ENCODE data around the gene KDM2B.

KDM2B gene

DNA sequence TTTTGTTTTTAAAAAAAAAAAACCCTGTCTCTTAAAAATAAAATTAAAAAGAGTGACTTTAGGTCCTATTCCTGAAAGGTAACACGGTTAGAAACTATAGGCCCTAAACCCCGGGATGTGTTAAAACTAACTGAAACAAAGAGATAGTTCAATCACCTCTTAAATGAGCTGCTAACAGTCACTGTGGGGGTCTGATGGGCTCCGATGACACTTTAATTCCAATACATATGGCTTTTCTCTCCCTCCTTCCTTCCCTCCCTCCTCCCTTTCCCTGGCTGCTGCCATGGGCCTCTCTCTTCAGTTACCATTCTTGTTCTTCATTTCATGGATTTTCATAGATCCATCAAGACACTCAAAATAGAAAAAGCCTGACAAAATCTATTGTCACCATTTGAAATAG, 104.3 kb downstream of the KDM2B start:
- DNase-seq (ENCODE audit: low spot score in 2 of 2): no peak
- H3K9me3 ChIP-seq: no peaks in the 10 kb centered on the region

DNA sequence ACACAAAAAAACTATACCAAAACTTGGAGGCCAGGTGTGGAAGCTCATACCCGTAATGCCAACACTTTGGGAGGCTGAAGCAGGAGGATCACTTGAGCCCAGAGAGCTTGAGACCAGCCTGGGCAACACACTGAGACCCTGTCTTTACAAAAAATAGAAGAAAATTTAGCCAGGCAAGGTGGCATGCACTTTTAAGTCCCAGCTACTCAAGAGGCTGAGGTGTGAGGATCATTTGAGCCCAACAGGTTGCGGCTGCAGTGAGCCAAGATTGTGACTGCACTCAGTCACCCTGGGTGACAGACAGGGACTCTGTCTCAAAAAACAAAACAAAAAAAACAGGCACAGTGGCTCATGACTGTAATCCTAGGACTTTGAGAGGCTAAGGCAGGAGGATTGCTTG, 105.5 kb downstream of the KDM2B start:
- Histone ChIP-seq H3K4me1 (no peaks in the 10 kb centered on the region), H3K27me3 (ENCODE audit: low read depth) (no peaks in the 10 kb centered on the region), H3K4me3 (no peak overlapping the region), H3K36me3 (replicated peaks) (no peaks in the 10 kb centered on the region), H3K9me3 (no peaks in the 10 kb centered on the region)
- in situ Hi-C loops (cut with MboI; ENCODE audit: low sequenced_read_pairs): no loop called here
- DNase-seq (ENCODE audit: low spot score in 2 of 2): no peak

More for the DNA sequence above, 104.3 kb downstream of the KDM2B start:
- Histone ChIP-seq H3K4me1 (no peaks in the 10 kb centered on the region), H3K27me3 (ENCODE audit: low read depth) (no peaks in the 10 kb centered on the region), H3K36me3 (replicated peaks) (no peaks in the 10 kb centered on the region), H3K4me3 (no peak overlapping the region)
- in situ Hi-C loops (cut with MboI; ENCODE audit: low sequenced_read_pairs): no loop called here

DNA sequence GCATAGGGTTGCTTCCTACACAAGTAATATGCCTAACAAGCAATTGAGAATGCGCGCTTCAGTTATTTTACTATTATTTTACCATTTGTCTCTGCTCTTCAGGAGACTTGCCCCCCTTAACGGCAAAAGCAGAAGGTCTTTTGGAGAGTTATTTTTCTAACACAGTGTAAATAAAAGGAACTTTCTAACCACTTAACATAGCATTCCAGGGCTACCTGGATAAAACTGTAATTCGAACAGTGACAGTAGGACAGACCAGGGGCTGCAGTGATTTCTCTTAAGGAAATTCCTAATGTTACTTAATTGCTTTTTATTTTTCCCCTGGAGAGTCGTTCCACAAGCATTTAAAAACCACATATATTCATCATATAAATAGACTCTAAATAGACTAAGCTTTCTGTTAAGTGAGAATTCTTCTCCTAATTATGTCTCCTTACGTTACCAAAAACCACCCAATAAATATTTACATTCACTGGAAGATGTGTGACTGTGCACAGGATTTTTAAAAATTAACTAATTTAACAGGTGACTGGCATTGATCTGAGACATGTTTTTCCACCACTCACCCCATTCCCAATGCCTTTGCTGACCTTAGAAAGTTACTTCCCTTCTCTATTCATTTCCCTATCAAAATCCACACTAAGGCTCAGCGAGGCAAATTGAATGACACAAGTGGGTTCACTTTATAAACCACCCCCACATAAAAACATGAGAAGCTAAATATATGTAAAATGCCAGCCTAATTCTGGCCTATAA, 108.5 kb downstream of the KDM2B start:
- H3K9me3 ChIP-seq: no peaks in the 10 kb centered on the region
- no peak for DNase-seq (ENCODE audit: low spot score in 2 of 2)
- H3K27me3 ChIP-seq (ENCODE audit: low read depth): no peaks in the 10 kb centered on the region
- H3K36me3 ChIP-seq (replicated peaks): 0 out of 2 replicates have a peak, but pooled peaks cover 4% of the 10 kb centered on the region
- H3K4me3 ChIP-seq: no peak overlapping the region
- peaks cover 6% of the 10 kb centered on the region; the same call in 1 of the 2 replicates for H3K4me1 ChIP-seq
- in situ Hi-C loops (cut with MboI; ENCODE audit: low sequenced_read_pairs): no loop called here

DNA sequence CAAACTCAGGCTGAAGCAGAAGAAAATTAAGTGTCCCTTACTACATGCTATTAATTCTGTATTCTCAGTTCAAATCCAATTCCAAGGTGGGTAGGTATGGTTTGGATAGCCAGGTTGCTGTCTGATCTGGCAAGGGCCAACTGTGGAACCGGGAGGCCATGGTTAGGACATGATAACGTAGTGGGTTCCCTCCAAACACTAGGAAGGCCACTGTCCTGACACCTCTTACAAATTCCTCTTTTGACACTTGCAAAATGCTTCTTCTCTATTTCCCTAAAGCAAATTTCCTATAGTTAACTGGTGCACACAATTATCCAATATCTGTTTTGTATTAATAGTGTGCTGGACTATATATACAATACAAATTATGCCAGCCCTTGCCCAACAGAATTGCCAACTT, 110.1 kb downstream of the KDM2B start:
- Histone ChIP-seq H3K4me3 (no peak overlapping the region), H3K27me3 (ENCODE audit: low read depth) (no peaks in the 10 kb centered on the region), H3K9me3 (no peaks in the 10 kb centered on the region), H3K36me3 (replicated peaks) (0 out of 2 replicates have a peak, but pooled peaks cover 4% of the 10 kb centered on the region), H3K4me1 (peaks cover 10% of the 10 kb centered on the region)
- no peak for DNase-seq (ENCODE audit: low spot score in 2 of 2)
- in situ Hi-C loops (cut with MboI; ENCODE audit: low sequenced_read_pairs): no loop called here

DNA sequence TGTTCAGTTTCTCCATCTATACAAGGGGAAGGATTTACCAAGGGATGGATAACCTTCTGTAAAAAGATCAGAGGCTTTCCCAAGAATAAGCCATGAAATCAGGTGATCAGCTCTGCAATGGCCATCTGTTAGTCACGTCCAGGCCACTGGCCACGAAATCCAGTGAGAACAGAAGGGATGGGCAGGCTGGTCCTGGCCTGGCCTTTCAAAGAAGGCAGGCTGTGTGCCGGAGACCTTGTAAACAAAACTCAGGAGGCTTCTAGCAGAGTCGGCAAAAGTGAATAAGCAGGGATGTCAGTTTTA, 112.4 kb downstream of the KDM2B start:
- Histone ChIP-seq H3K36me3 (replicated peaks) (peaks cover 13% of the 10 kb centered on the region; the same call in 1 of the 2 replicates), H3K9me3 (no peaks in the 10 kb centered on the region), H3K4me3 (no peak overlapping the region), H3K4me1 (peaks cover 14% of the 10 kb centered on the region), H3K27me3 (ENCODE audit: low read depth) (no peaks in the 10 kb centered on the region)
- in situ Hi-C loops (cut with MboI; ENCODE audit: low sequenced_read_pairs): no loop called here
- no peak for DNase-seq (ENCODE audit: low spot score in 2 of 2)

DNA sequence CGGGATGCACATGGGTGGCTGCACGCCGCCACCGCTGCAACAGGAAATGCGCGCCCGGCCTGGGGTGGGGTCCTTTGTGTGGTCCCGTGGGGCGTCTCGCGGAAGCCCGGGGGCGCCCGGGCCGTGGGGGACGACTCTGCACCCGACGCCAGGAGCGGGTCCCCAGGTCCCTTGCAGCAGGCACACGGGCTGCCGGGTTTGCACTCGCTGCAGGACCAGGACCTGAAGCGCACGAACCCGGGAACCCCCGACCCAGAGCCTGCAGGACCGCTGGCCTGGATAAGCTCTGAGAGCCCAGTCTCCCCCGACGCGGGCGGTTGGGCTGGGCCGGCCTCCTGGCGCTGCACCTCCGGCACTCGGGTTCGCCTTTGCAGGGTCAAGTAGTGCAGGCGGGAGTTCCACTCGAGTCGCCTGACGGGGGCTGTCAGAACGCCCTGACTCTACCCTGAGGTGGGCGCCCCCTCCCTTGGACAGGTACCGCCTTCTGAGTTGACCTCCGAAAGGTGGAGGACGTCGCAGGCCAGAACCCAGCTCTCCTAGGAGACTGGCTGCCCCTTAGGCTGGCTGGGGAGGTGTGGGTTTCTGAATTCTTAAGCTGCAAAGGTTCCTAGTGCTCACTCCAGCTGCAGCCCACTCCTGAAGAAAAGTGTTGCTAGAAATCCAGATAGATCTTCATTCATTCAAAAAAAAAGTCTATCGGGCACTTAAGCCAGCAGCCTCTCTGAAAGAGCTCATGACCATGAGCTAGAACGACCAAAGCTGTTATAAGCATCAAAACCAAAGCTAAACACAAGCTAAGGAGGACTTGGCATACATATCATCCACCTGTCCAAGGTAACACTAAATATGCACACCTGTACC, 113.0 kb downstream of the KDM2B start:
- DNase-seq (ENCODE audit: low spot score in 2 of 2): peak in 1 of 2 experiments; percentile 55
- H3K4me1 ChIP-seq: peaks cover 14% of the 10 kb centered on the region
- in situ Hi-C loops (cut with MboI; ENCODE audit: low sequenced_read_pairs): no loop called here

DNA sequence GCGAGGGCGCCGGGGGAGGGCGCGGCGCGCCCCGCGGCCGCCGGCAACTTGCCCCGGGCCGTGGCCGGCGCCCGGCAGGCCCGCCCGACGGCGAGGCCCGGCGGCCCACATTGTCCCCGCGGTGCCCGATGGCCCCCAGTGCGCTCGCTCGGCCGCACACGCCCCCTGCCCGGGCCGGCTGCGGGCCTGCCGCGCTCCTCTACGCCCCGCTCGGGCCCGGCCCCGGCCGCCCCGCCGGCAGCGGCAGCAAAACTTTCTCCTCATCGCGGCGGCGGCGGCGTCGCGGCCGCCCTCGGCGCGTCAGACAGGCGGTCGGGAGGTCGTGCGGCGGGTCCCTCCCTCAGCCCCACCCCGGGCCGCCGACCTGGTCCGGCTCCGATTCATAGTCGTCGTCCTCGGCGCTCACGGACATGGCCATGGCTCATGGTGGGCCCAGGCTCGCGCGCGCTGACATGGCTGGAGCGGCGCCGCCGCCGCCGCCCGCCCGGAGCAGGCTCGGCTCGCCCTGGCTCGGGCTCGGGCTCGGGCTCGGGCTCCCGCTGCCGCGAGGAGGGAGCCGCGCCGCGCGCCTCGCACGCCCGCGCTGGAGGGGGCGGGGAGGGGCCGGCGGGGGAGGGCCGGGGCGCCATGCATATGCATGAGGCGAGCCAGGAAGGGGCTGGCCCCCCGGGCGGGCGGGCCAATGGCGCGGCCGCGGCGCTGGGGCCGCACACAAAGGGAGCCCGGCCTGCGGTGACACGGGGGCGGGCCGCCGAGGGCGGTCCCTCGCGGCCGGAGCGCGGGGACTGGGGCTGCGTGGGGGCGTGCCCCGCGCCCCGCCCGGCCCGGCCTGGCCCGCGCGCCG, 113.8 kb downstream of the KDM2B start:
- in situ Hi-C loops (cut with MboI; ENCODE audit: low sequenced_read_pairs): no loop called here
- H3K36me3 ChIP-seq (replicated peaks): peaks cover 13% of the 10 kb centered on the region; the same call in 1 of the 2 replicates
- H3K4me1 ChIP-seq: peaks cover 14% of the 10 kb centered on the region
- peak overlapping the region; percentile 53 for H3K4me3 ChIP-seq
- no peaks in the 10 kb centered on the region for H3K27me3 ChIP-seq (ENCODE audit: low read depth)
- DNase-seq (ENCODE audit: low spot score in 2 of 2): peak; percentile 88 to 92
- no peaks in the 10 kb centered on the region for H3K9me3 ChIP-seq

More for the DNA sequence above, 113.0 kb downstream of the KDM2B start:
- no peaks in the 10 kb centered on the region for H3K27me3 ChIP-seq (ENCODE audit: low read depth)
- H3K36me3 ChIP-seq (replicated peaks): peaks cover 13% of the 10 kb centered on the region; the same call in 1 of the 2 replicates
- H3K4me3 ChIP-seq: peak overlapping the region; percentile 53
- H3K9me3 ChIP-seq: no peaks in the 10 kb centered on the region

DNA sequence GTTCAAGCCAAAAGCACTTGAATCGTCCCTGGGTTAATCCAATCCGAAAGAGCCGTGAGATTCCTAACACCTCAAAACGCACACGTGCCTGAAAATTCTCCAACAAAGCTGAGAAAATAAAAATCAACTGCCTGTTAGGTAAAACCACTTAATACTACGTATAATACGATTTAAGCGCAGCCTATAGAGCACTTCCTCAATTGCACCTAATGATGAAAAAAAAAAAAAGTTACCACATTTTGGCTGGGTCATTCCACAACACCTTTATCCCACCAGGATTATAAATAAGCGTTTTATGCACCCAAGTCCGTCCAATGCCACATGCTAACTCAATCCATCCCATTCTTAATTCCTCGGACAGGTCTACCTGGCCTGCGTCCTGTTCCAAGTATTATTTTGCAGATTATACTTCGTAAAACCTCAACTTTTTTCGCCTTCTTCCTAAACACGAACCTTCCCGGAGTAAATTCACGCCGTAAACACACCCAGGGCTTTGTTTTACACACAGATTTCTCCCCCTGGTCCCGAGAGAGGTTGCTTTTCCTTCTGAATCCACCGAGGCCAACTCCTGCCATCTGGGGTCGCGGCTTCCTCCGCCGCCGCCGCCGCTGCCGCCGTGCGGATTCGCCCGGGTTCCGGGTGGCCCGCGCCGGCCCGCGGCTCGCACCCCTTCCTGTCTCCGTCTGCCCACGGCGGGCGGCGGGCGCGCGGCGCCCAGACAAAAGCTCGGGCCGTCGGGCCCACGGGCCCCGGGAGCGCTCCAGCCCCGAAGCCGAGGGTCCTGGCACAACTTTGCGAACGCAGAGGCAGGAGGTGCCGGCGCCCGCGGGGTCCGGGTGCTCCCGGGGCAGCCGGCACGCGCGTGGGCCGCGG, 114.7 kb downstream of the KDM2B start:
- H3K9me3 ChIP-seq: no peaks in the 10 kb centered on the region
- peaks cover 13% of the 10 kb centered on the region; the same call in 1 of the 2 replicates for H3K36me3 ChIP-seq (replicated peaks)
- DNase-seq (ENCODE audit: low spot score in 2 of 2): peak in 1 of 2 experiments; percentile 45
- peak overlapping the region; percentile 47 for H3K4me3 ChIP-seq
- no peaks in the 10 kb centered on the region for H3K27me3 ChIP-seq (ENCODE audit: low read depth)
- in situ Hi-C loops (cut with MboI; ENCODE audit: low sequenced_read_pairs): no loop called here
- H3K4me1 ChIP-seq: peaks cover 14% of the 10 kb centered on the region

DNA sequence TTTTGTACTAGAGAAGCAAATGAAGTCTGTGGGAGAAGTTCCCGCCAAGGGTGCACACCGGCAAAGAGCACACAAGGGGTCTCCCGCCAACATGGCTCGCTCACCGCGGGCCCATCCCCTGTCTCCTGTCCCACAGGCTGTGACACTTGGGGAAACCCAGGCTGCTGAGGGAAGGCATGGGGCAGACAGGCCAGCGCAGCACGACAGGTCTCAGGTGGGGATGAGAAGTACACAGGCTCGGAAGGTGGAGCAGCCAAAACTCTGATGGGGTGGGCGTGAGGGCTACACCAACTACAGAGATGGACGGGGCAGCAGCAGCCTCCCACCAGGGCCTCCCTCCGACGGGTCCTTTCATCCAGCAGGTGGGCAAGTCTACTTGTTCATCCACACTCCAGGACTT, 116.5 kb downstream of the KDM2B start:
- in situ Hi-C loops (cut with MboI; ENCODE audit: low sequenced_read_pairs): no loop called here
- H3K4me1 ChIP-seq: peaks cover 14% of the 10 kb centered on the region
- no peaks in the 10 kb centered on the region for H3K27me3 ChIP-seq (ENCODE audit: low read depth)
- H3K36me3 ChIP-seq (replicated peaks): peaks cover 13% of the 10 kb centered on the region; the same call in 1 of the 2 replicates
- no peak for DNase-seq (ENCODE audit: low spot score in 2 of 2)
- H3K9me3 ChIP-seq: no peaks in the 10 kb centered on the region
- no peak overlapping the region for H3K4me3 ChIP-seq

DNA sequence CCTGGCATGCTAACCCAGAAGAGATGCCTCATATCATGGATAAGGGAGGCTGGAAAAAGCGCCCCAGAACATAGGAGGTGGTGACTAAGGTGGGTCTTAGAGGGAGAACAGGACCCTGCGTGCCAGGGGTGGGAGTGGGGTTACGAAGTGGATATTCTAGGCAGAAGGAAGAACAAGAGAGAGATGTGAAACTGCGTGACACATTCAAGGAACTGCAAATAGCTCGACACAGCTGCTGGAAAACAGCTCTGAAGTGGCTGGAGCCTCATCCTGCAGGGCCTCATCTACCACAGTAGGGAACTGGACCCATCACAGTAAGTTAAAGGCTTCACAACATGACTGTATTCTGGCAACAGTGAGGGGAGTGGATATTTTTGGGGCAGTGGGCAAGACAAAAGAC, 119.8 kb downstream of the KDM2B start:
- Histone ChIP-seq H3K9me3 (no peaks in the 10 kb centered on the region), H3K36me3 (replicated peaks) (peaks cover 9% of the 10 kb centered on the region; the same call in 1 of the 2 replicates), H3K4me3 (no peak overlapping the region), H3K27me3 (ENCODE audit: low read depth) (no peaks in the 10 kb centered on the region), H3K4me1 (peaks cover 6% of the 10 kb centered on the region)
- in situ Hi-C loops (cut with MboI; ENCODE audit: low sequenced_read_pairs): no loop called here
- no peak for DNase-seq (ENCODE audit: low spot score in 2 of 2)

DNA sequence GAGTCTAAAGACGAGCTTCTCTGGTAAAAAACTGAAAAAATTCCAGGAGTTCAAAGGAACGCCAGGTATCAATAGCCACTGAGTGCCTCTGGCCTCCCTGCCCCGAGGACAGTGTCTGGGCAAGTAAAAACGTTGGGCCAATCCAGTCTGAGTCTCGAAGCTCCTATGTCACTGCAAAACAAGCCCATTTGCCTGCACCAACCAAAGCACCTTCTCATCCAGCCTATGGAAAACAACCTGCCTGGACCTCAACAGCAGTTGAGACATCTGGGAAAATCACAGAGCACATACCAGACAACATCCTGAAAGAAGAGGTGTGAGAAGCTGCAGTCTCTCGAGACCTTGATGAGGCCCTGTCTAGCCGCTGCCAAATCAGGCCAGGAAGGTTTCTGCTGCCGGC, 124.3 kb downstream of the KDM2B start:
- H3K4me3 ChIP-seq: no peak overlapping the region
- H3K9me3 ChIP-seq: no peaks in the 10 kb centered on the region
- H3K36me3 ChIP-seq (replicated peaks): peaks cover 15% of the 10 kb centered on the region
- DNase-seq (ENCODE audit: low spot score in 2 of 2): no peak
- H3K27me3 ChIP-seq (ENCODE audit: low read depth): no peaks in the 10 kb centered on the region
- no peaks in the 10 kb centered on the region for H3K4me1 ChIP-seq
- in situ Hi-C loops (cut with MboI; ENCODE audit: low sequenced_read_pairs): no loop called here

DNA sequence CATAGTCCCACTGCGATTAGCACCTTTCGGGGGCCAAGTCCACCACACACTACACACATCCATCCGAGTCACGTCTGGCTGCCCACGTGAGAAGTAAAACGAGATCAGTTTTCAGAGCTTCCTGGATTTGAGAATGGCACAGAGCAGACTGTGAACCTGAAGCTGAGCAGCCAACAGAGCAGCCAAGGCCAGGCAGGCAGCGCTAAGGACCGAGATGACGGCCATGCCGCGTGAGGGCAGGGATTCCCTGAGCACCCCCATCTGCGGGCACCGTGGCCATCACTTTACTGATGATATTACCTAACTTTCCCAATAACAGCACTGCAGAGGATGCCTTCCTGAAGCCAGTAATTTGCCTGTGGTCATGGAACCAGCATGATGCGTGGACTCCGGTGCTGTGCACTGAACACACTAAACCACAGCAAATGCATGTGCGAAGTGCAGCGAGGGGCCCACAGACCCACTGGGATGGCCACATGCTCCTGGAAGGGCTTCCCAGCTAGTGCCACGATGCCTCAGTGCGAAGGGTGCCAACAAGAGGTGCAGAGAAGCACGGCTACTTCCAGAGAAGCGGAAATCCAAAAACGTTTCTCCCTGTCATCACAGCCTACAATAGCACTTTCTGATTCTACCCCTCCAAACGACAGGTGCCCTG, 124.9 kb downstream of the KDM2B start:
- H3K27me3 ChIP-seq (ENCODE audit: low read depth): no peaks in the 10 kb centered on the region
- no peak overlapping the region for H3K4me3 ChIP-seq
- peaks cover 21% of the 10 kb centered on the region for H3K36me3 ChIP-seq (replicated peaks)
- DNase-seq (ENCODE audit: low spot score in 2 of 2): no peak
- in situ Hi-C loops (cut with MboI; ENCODE audit: low sequenced_read_pairs): no loop called here
- no peaks in the 10 kb centered on the region for H3K4me1 ChIP-seq
- H3K9me3 ChIP-seq: no peaks in the 10 kb centered on the region

Data from HAP-1 (cell line).